ENCODE results near the gene NR1I3.

NR1I3 gene

GRCh38 chr1:161219078-161219892, 18.7 kb downstream of the NR1I3 start:
- no peak overlapping the region for H3K27ac ChIP-seq (ENCODE audit: insufficient read depth, low read depth, low read length, poor library complexity, severe bottlenecking)
- H3K9me3 ChIP-seq (ENCODE audit: control insufficient read depth, low read length), result no peaks in the 10 kb centered on the region
- H3K36me3 ChIP-seq (ENCODE audit: control insufficient read depth, insufficient read depth, low read length), result peaks cover 3% of the 10 kb centered on the region
- WGBS, 2 experiments, result 93 to 95% methylated on average over 5 of the region's 5 CpGs
- no peak overlapping the region for H3K4me3 ChIP-seq (ENCODE audit: insufficient read depth, low read depth, low read length)
- no peaks in the 10 kb centered on the region for H3K4me1 ChIP-seq (ENCODE audit: control insufficient read depth, insufficient read depth, low read length)
- no peaks in the 10 kb centered on the region for H3K27me3 ChIP-seq (ENCODE audit: control insufficient read depth, insufficient read depth, low read length, poor library complexity, severe bottlenecking)

- 88 to 90% methylated on average over 8 of the region's 8 CpGs for WGBS, 2 experiments
Measured at GRCh38 chr1:161218301-161219077, 19.5 kb downstream of the NR1I3 start.

DNA sequence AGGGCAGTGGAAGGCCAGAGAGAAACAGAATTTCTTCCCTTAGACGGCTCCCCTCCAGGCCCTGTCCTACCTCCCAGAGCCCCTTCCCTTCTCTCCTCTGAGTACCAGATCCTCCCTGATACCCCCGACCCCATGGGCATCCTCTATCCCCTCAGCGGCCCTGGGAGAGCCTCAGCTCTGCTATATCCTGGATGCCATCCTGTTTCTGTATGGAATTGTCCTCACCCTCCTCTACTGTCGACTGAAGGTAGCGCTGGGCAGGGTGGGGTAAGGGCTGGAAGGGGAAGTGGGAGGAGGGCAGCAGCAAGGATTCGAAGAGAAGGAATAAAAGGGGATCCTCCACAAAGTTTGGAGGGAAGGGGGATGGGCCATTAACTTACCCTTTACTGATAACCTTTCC, 20.2 kb downstream of the NR1I3 start:
- 86 to 88% methylated on average over 6 of the region's 6 CpGs for WGBS, 2 experiments
- Histone ChIP-seq H3K4me3 (ENCODE audit: insufficient read depth, low read depth, low read length) (no peak overlapping the region), H3K36me3 (ENCODE audit: control insufficient read depth, insufficient read depth, low read length) (peaks cover 16% of the 10 kb centered on the region), H3K4me1 (ENCODE audit: control insufficient read depth, insufficient read depth, low read length) (no peaks in the 10 kb centered on the region), H3K27me3 (ENCODE audit: control insufficient read depth, insufficient read depth, low read length, poor library complexity, severe bottlenecking) (no peaks in the 10 kb centered on the region), H3K27ac (ENCODE audit: insufficient read depth, low read depth, low read length, poor library complexity, severe bottlenecking) (no peak overlapping the region), H3K9me3 (ENCODE audit: control insufficient read depth, low read length) (no peaks in the 10 kb centered on the region)

More at GRCh38 chr1:161218301-161219077, 19.5 kb downstream of the NR1I3 start:
- Histone ChIP-seq H3K9me3 (ENCODE audit: control insufficient read depth, low read length) (no peaks in the 10 kb centered on the region), H3K27ac (ENCODE audit: insufficient read depth, low read depth, low read length, poor library complexity, severe bottlenecking) (no peak overlapping the region), H3K27me3 (ENCODE audit: control insufficient read depth, insufficient read depth, low read length, poor library complexity, severe bottlenecking) (no peaks in the 10 kb centered on the region), H3K4me1 (ENCODE audit: control insufficient read depth, insufficient read depth, low read length) (no peaks in the 10 kb centered on the region), H3K4me3 (ENCODE audit: insufficient read depth, low read depth, low read length) (no peak overlapping the region), H3K36me3 (ENCODE audit: control insufficient read depth, insufficient read depth, low read length) (peaks cover 10% of the 10 kb centered on the region)

GRCh38 chr1:161216945-161217712, 20.9 kb downstream of the NR1I3 start:
- no peaks in the 10 kb centered on the region for H3K9me3 ChIP-seq (ENCODE audit: control insufficient read depth, low read length)
- 88 to 90% methylated on average over 7 of the region's 7 CpGs for WGBS, 2 experiments
- H3K36me3 ChIP-seq (ENCODE audit: control insufficient read depth, insufficient read depth, low read length), result peaks cover 22% of the 10 kb centered on the region
- no peak overlapping the region for H3K4me3 ChIP-seq (ENCODE audit: insufficient read depth, low read depth, low read length)
- no peaks in the 10 kb centered on the region for H3K4me1 ChIP-seq (ENCODE audit: control insufficient read depth, insufficient read depth, low read length)
- H3K27ac ChIP-seq (ENCODE audit: insufficient read depth, low read depth, low read length, poor library complexity, severe bottlenecking), result no peak overlapping the region
- no peaks in the 10 kb centered on the region for H3K27me3 ChIP-seq (ENCODE audit: control insufficient read depth, insufficient read depth, low read length, poor library complexity, severe bottlenecking)

DNA sequence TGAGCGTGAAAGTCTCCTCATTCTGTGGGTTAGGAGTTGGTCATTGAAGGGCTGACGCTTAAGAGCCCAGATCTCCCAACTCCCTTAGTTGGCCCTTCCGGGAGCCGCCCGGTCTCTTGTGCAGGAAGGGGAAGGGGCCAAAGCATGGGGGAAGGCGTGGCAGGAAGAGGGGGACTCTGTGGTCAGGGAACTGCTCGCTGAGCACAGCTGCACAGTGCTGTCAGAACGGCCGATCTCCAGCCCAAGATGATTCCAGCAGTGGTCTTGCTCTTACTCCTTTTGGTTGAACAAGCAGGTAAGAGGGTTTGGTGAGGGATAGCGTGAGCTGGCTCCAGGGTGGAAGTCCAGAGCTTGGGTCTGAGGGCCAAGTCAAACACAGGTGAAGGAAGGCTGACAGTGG, 22.9 kb downstream of the NR1I3 start, which contains the start of gene FCER1G:
FCER1G (plus strand) TSS at position 220 of the 400 bp plus-strand sequence; CDS start at position 247, 27 bp downstream.
- 95 to 96% methylated on average over 10 of the region's 10 CpGs for WGBS, 2 experiments
- H3K27me3 ChIP-seq (ENCODE audit: control insufficient read depth, insufficient read depth, low read length, poor library complexity, severe bottlenecking), result no peaks in the 10 kb centered on the region
- H3K4me3 ChIP-seq (ENCODE audit: insufficient read depth, low read depth, low read length), result no peak within 1 kb of the TSS
- H3K27ac ChIP-seq (ENCODE audit: insufficient read depth, low read depth, low read length, poor library complexity, severe bottlenecking), result no peak within 1 kb of the TSS
- no peaks in the 10 kb centered on the region for H3K9me3 ChIP-seq (ENCODE audit: control insufficient read depth, low read length)
- peaks cover 40% of the 10 kb centered on the region for H3K36me3 ChIP-seq (ENCODE audit: control insufficient read depth, insufficient read depth, low read length)
- H3K4me1 ChIP-seq (ENCODE audit: control insufficient read depth, insufficient read depth, low read length), result no peaks in the 10 kb centered on the region

GRCh38 chr1:161214369-161214768, 23.6 kb downstream of the NR1I3 start:
- Histone ChIP-seq H3K4me3 (ENCODE audit: insufficient read depth, low read depth, low read length) (no peak overlapping the region), H3K36me3 (ENCODE audit: control insufficient read depth, insufficient read depth, low read length) (peaks cover 41% of the 10 kb centered on the region), H3K4me1 (ENCODE audit: control insufficient read depth, insufficient read depth, low read length) (no peaks in the 10 kb centered on the region), H3K9me3 (ENCODE audit: control insufficient read depth, low read length) (no peaks in the 10 kb centered on the region), H3K27me3 (ENCODE audit: control insufficient read depth, insufficient read depth, low read length, poor library complexity, severe bottlenecking) (no peaks in the 10 kb centered on the region), H3K27ac (ENCODE audit: insufficient read depth, low read depth, low read length, poor library complexity, severe bottlenecking) (no peak overlapping the region)
- 94 to 96% methylated on average over 9 of the region's 9 CpGs for WGBS, 2 experiments

- Histone ChIP-seq H3K4me1 (ENCODE audit: control insufficient read depth, insufficient read depth, low read length) (no peaks in the 10 kb centered on the region), H3K9me3 (ENCODE audit: control insufficient read depth, low read length) (no peaks in the 10 kb centered on the region), H3K27ac (ENCODE audit: insufficient read depth, low read depth, low read length, poor library complexity, severe bottlenecking) (no peak overlapping the region), H3K4me3 (ENCODE audit: insufficient read depth, low read depth, low read length) (no peak overlapping the region), H3K27me3 (ENCODE audit: control insufficient read depth, insufficient read depth, low read length, poor library complexity, severe bottlenecking) (no peaks in the 10 kb centered on the region), H3K36me3 (ENCODE audit: control insufficient read depth, insufficient read depth, low read length) (peaks cover 61% of the 10 kb centered on the region)
- WGBS, 2 experiments, result 53 to 61% methylated on average over 10 to 11 of the region's 11 CpGs
Measured at GRCh38 chr1:161209790-161210409, 28.1 kb downstream of the NR1I3 start.

DNA sequence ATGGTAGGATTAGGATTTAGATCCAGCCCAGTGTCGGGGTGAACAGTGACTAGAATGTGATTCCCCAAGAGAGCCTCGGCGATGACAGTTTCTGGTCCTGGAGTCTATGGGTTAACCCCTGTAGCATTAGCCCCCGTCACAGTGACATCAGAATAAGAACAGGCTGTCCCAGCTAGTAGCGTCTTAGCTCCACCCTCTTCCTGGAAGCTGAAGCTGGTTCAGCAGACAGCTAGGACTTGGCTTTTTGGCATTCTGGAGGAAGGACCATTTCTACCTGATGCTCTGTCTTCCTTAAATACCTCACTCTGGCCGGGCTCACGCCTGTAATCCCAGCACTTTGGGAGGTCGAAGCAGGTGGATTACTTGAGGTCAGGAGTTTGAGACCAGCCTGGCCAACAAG, 30.8 kb downstream of the NR1I3 start:
- no peaks in the 10 kb centered on the region for H3K4me1 ChIP-seq (ENCODE audit: control insufficient read depth, insufficient read depth, low read length)
- no peak overlapping the region for H3K27ac ChIP-seq (ENCODE audit: insufficient read depth, low read depth, low read length, poor library complexity, severe bottlenecking)
- no peaks in the 10 kb centered on the region for H3K9me3 ChIP-seq (ENCODE audit: control insufficient read depth, low read length)
- no peaks in the 10 kb centered on the region for H3K27me3 ChIP-seq (ENCODE audit: control insufficient read depth, insufficient read depth, low read length, poor library complexity, severe bottlenecking)
- 89 to 90% methylated on average over 8 of the region's 8 CpGs for WGBS, 2 experiments
- H3K36me3 ChIP-seq (ENCODE audit: control insufficient read depth, insufficient read depth, low read length), result peaks cover 43% of the 10 kb centered on the region
- no peak overlapping the region for H3K4me3 ChIP-seq (ENCODE audit: insufficient read depth, low read depth, low read length)

DNA sequence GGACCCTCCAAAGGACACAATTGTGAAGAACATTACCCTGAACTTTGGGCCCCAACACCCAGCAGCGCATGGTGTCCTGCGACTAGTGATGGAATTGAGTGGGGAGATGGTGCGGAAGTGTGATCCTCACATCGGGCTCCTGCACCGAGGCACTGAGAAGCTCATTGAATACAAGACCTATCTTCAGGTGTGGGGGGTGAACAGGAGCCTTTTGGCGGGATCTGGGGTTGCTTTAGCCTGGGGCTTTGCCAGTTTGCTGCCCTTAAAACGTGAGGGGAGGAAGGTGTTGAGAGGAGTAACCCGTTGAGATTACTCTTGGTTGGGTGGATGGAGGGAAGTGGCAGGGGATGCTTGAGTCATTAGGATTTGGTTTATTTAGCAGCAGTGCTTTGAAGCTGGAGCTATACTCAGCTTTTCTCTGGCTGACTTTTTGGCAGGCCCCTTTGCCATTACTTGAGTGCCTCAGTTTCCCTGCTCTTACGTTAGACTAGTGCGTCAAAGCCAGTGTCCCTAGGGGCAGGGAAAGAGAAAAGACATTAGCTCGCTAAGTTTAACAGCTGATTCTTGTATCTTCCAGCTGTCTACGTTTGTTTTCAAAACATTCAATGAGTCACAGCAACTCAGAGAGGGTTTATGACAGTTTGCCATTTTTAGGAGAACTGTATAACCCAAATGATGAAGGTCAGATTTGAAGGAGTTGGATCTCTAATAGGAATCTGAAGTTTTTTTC, 31.4 kb downstream of the NR1I3 start:
- peaks cover 37% of the 10 kb centered on the region for H3K36me3 ChIP-seq (ENCODE audit: control insufficient read depth, insufficient read depth, low read length)
- no peaks in the 10 kb centered on the region for H3K9me3 ChIP-seq (ENCODE audit: control insufficient read depth, low read length)
- H3K4me1 ChIP-seq (ENCODE audit: control insufficient read depth, insufficient read depth, low read length), result peaks cover under 1% of the 10 kb centered on the region
- 95% methylated on average over 12 of the region's 12 CpGs for WGBS, 2 experiments
- H3K27ac ChIP-seq (ENCODE audit: insufficient read depth, low read depth, low read length, poor library complexity, severe bottlenecking), result no peak overlapping the region
- no peak overlapping the region for H3K4me3 ChIP-seq (ENCODE audit: insufficient read depth, low read depth, low read length)
- no peaks in the 10 kb centered on the region for H3K27me3 ChIP-seq (ENCODE audit: control insufficient read depth, insufficient read depth, low read length, poor library complexity, severe bottlenecking)

Data from ectodermal cell (in vitro differentiated cells).